ENCODE results near the gene SLX4.

SLX4 gene

DNA sequence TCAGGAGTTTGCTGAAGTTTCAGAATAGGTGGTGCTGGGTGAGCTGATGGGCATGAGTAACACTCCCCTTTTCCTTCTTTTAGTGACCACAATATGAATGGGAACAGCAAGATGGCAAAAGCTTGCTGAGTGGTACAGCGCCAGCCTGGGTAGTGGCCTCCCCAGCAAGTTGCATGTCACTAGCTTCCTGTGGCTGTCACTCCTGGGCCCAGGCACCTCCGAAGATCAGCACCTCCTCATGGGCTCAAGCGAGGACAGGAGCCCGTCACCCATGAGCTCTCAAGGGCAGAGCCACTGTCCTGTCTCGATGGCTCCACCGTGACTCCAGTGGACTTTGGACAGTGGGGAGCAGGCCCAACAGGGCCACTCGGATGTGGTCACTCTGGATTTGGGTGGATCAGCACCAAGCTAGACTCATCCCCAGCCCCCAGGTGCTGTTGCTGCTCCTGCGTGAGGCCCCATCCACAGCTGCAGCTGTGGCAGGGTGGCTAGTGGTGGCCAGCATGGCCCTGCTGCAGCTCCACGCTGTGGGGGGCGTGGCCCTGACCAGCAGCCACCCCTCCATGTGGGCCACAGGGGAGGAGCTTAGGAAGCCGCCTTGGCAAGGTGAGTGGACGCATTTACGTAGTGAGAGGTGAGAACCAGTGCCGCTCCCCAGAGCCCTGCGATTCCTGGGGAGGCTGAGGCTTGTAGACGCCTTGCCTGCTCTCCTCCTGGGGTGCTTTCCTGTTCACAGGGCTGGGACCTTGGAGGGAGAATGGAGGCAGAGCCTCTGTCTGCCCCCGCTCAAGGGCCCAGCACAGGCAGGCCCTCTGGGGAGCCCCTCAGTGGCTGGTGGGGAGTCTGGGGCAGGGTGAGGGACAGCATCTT lies 29.5 kb upstream of the SLX4 start:
- H3K27ac ChIP-seq, result no peak overlapping the region
- H3K9ac ChIP-seq, result no peak overlapping the region
- H3K79me2 ChIP-seq, result peaks cover 2% of the 10 kb centered on the region
- no peaks in the 10 kb centered on the region for H3K4me1 ChIP-seq
- no peak for TF ChIP-seq CTCF (IDR thresholded peaks at IDR 0.05)
- no peaks in the 10 kb centered on the region for H3K36me3 ChIP-seq (ENCODE audit: control insufficient read depth, insufficient read depth, low read length)
- H2AFZ ChIP-seq, result no peak overlapping the region
- H3K4me2 ChIP-seq (ENCODE audit: low read length), result no peak overlapping the region
- no peaks in the 10 kb centered on the region for H3K9me3 ChIP-seq (ENCODE audit: control insufficient read depth, low read length)
- H3K27me3 ChIP-seq (ENCODE audit: control insufficient read depth, insufficient read depth, low read length), result no peaks in the 10 kb centered on the region
- H3K4me3 ChIP-seq (ENCODE audit: low read depth, low read length), result no peak overlapping the region

DNA sequence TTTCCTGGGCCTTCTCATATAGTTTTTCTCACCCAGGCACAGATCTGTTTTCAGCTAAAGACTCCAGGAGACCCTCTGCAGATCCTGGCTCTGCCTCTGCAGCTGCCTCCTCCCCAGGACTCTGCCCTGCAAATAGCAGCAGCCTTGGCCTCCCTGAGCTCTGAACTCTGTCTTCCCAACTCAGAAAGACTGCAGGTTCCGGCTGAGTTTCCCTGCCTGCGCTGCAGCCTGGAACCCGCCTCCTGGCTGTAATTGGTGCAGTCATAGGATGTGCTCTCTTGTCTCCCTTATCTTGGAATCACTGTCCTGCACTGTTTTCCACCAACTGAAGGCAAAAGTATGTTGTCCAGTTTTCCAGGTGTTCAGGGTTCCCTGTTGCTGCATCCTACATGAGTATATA lies 28.8 kb upstream of the SLX4 start:
- H3K4me3 ChIP-seq (ENCODE audit: low read depth, low read length), result no peak overlapping the region
- H3K27ac ChIP-seq, result no peak overlapping the region
- H3K4me2 ChIP-seq (ENCODE audit: low read length), result no peak overlapping the region
- H2AFZ ChIP-seq, result no peak overlapping the region
- no peaks in the 10 kb centered on the region for H3K9me3 ChIP-seq (ENCODE audit: control insufficient read depth, low read length)
- no peak for TF ChIP-seq CTCF (IDR thresholded peaks at IDR 0.05)
- peaks cover 2% of the 10 kb centered on the region for H3K79me2 ChIP-seq
- no peak overlapping the region for H3K9ac ChIP-seq
- no peaks in the 10 kb centered on the region for H3K27me3 ChIP-seq (ENCODE audit: control insufficient read depth, insufficient read depth, low read length)
- H3K4me1 ChIP-seq, result no peaks in the 10 kb centered on the region
- no peaks in the 10 kb centered on the region for H3K36me3 ChIP-seq (ENCODE audit: control insufficient read depth, insufficient read depth, low read length)

- H3K9ac ChIP-seq, result no peak overlapping the region
- no peak for TF ChIP-seq CTCF (IDR thresholded peaks at IDR 0.05)
- H3K9me3 ChIP-seq (ENCODE audit: control insufficient read depth, low read length), result no peaks in the 10 kb centered on the region
- no peak overlapping the region for H2AFZ ChIP-seq
- H3K36me3 ChIP-seq (ENCODE audit: control insufficient read depth, insufficient read depth, low read length), result no peaks in the 10 kb centered on the region
- no peak overlapping the region for H3K4me3 ChIP-seq (ENCODE audit: low read depth, low read length)
- H3K4me2 ChIP-seq (ENCODE audit: low read length), result no peak overlapping the region
- H3K4me1 ChIP-seq, result no peaks in the 10 kb centered on the region
- H3K27ac ChIP-seq, result no peak overlapping the region
- H3K79me2 ChIP-seq, result peaks cover 10% of the 10 kb centered on the region
- H3K27me3 ChIP-seq (ENCODE audit: control insufficient read depth, insufficient read depth, low read length), result no peaks in the 10 kb centered on the region
Observed at GRCh38 chr16:3638916-3639644, 27.7 kb upstream of the SLX4 start.

GRCh38 chr16:3637371-3637923 lies 26.0 kb upstream of the SLX4 start:
- no peak overlapping the region for H3K4me3 ChIP-seq (ENCODE audit: low read depth, low read length)
- no peak overlapping the region for H2AFZ ChIP-seq
- no peaks in the 10 kb centered on the region for H3K36me3 ChIP-seq (ENCODE audit: control insufficient read depth, insufficient read depth, low read length)
- H3K9me3 ChIP-seq (ENCODE audit: control insufficient read depth, low read length), result no peaks in the 10 kb centered on the region
- H3K9ac ChIP-seq, result no peak overlapping the region
- TF ChIP-seq CTCF (IDR thresholded peaks at IDR 0.05), result no peak
- peaks cover 14% of the 10 kb centered on the region for H3K79me2 ChIP-seq
- no peak overlapping the region for H3K27ac ChIP-seq
- no peaks in the 10 kb centered on the region for H3K4me1 ChIP-seq
- no peaks in the 10 kb centered on the region for H3K27me3 ChIP-seq (ENCODE audit: control insufficient read depth, insufficient read depth, low read length)
- H3K4me2 ChIP-seq (ENCODE audit: low read length), result no peak overlapping the region

Measured in parathyroid adenoma (tissue), 2 donors.